ENCODE results near the gene DLGAP1.

DNA sequence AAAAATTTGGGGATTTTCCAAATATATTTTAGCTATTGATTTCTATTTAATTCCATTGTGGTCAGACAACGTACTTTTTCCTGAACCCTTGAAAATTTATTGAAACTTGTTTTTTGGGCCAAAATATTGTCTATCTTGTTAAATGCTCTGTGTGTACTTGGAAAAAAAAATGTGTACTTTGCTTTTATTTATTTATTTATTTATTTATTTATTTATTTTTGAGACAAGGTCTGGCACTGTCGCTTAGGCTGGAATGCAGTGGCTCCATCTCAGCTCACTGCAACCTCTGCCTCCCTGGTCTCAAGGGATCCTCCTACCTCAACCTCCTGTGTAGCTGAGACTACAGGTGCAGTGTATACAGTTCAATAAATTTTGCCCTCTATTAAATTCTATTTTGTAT is 910.6 kb downstream of the DLGAP1 start:
- TF ChIP-seq POLR2A (IDR thresholded peaks at IDR 0.05; ENCODE audit: low read length): no peak
- no peak for TF ChIP-seq GATA1 (IDR thresholded peaks at IDR 0.05; ENCODE audit: low read depth, low read length)

Measured in erythroblast (primary cell).